HEK293T (cell line): ENCODE measurements around the gene SNAI3.

Experiments
- CTCF ChIA-PET: fragments of 350-600 bp; formaldehyde crosslinking; extraction: SDS; loops from one replicate; lab custom pipeline; 2021; ENCODE audit warnings: antibody characterized with exemption, inconsistent platforms; lab: Yijun Ruan, JAX
- POLR2A ChIA-PET: fragments of 350-600 bp; formaldehyde crosslinking; extraction: SDS; loops from one replicate; lab custom pipeline; 2020; ENCODE audit warnings: antibody characterized with exemption, inconsistent platforms; lab: Yijun Ruan, JAX
- DNase-seq: peaks from one replicate; pipeline ENCODE4 v3.0.0; 2012; ENCODE audit warnings: mixed read lengths; ENCODE audit errors: extremely low spot score
- ARNT ChIP-seq: fragments of 450-650 bp; IDR thresholded peaks from 2 replicates; pipeline ENCODE4 v1.6.1; 2017; ENCODE audit warnings: mild to moderate bottlenecking
- BHLHE40 ChIP-seq: fragments of 450-650 bp; IDR thresholded peaks from 2 replicates; pipeline ENCODE4 v1.6.1; 2016; ENCODE audit warnings: mild to moderate bottlenecking, moderate library complexity, borderline replicate concordance
- CTBP1 ChIP-seq: fragments of 450-650 bp; IDR thresholded peaks from 2 replicates; pipeline ENCODE4 v1.6.1; 2016; ENCODE audit warnings: borderline replicate concordance
- ELF4 ChIP-seq: fragments of 450-650 bp; IDR thresholded peaks from 2 replicates; pipeline ENCODE4 v1.6.1; 2017; ENCODE audit warnings: antibody characterized with exemption
- FOXA1 ChIP-seq: fragments of 450-650 bp; IDR thresholded peaks from 2 replicates; pipeline ENCODE4 v1.6.1; 2016; ENCODE audit warnings: mild to moderate bottlenecking
- FOXK2 ChIP-seq: fragments of 450-650 bp; IDR thresholded peaks from 2 replicates; pipeline ENCODE4 v1.6.1; 2016; ENCODE audit warnings: mild to moderate bottlenecking
- FOXM1 ChIP-seq: fragments of 450-650 bp; IDR thresholded peaks from 2 replicates; pipeline ENCODE4 v1.6.1; 2017; ENCODE audit warnings: mild to moderate bottlenecking, borderline replicate concordance
- HDGF ChIP-seq: fragments of 450-650 bp; IDR thresholded peaks from 2 replicates; pipeline ENCODE4 v1.6.1; 2017; ENCODE audit warnings: antibody characterized with exemption, borderline replicate concordance
- L3MBTL2 ChIP-seq: fragments of 450-650 bp; conservative IDR thresholded peaks from 2 replicates; pipeline ENCODE4 v1.6.1; 2016; ENCODE audit warnings: mild to moderate bottlenecking
- LEF1 ChIP-seq: fragments of 450-650 bp; IDR thresholded peaks from 2 replicates; pipeline ENCODE4 v1.6.1; 2017; ENCODE audit warnings: mild to moderate bottlenecking, borderline replicate concordance
- NFRKB ChIP-seq: fragments of 450-650 bp; IDR thresholded peaks from 2 replicates; pipeline ENCODE4 v1.6.1; 2016; ENCODE audit warnings: mild to moderate bottlenecking, moderate library complexity
- SP1 ChIP-seq: fragments of 450-650 bp; IDR thresholded peaks from 2 replicates; pipeline ENCODE4 v1.6.1; 2017
- SUZ12 ChIP-seq: fragments of 450-650 bp; IDR thresholded peaks from 2 replicates; pipeline ENCODE4 v1.6.1; 2016; ENCODE audit warnings: mild to moderate bottlenecking
- TARDBP ChIP-seq: fragments of 450-650 bp; IDR thresholded peaks from 2 replicates; pipeline ENCODE4 v1.6.1; 2016
- ZNF384 ChIP-seq: fragments of 450-650 bp; IDR thresholded peaks from 2 replicates; pipeline ENCODE4 v1.6.1; 2016
- TF ChIP-seq, protein P1 (sequence below): fragments of 450-650 bp; IDR thresholded peaks from 2 replicates; pipeline ENCODE4 v1.6.1; 2016

Gene SNAI3

DNA sequence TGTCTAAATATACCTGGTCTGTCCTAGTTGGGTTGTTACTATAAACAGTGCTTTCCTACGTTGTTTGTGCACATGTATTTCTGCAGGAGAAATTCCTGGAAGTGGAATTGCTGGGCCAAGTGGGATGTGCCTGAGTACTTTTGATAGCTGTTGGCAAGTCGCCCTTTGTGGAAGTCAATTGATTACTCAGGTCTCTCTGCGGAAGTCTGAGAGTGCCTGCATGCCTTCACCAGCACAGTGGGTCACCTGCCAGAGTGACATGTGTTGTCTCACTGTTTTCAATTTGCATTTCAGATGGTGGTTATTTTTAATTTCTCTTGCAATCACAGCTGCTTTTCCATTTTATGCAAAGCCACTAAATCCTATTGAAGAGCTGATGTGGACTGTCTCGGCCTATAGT, 21.2 kb downstream of the SNAI3 start:
- CTCF ChIA-PET, result no interaction called here
- TF ChIP-seq CTBP1 (no peak), SUZ12 (no peak), FOXA1 (no peak), HDGF (no peak), ARNT (no peak), SP1 (no peak), BHLHE40 (no peak)
- TF ChIP-seq, protein P1, sequence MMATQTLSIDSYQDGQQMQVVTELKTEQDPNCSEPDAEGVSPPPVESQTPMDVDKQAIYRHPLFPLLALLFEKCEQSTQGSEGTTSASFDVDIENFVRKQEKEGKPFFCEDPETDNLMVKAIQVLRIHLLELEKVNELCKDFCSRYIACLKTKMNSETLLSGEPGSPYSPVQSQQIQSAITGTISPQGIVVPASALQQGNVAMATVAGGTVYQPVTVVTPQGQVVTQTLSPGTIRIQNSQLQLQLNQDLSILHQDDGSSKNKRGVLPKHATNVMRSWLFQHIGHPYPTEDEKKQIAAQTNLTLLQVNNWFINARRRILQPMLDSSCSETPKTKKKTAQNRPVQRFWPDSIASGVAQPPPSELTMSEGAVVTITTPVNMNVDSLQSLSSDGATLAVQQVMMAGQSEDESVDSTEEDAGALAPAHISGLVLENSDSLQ, result no peak
- no peak for DNase-seq
- POLR2A ChIA-PET, result no interaction called here

DNA sequence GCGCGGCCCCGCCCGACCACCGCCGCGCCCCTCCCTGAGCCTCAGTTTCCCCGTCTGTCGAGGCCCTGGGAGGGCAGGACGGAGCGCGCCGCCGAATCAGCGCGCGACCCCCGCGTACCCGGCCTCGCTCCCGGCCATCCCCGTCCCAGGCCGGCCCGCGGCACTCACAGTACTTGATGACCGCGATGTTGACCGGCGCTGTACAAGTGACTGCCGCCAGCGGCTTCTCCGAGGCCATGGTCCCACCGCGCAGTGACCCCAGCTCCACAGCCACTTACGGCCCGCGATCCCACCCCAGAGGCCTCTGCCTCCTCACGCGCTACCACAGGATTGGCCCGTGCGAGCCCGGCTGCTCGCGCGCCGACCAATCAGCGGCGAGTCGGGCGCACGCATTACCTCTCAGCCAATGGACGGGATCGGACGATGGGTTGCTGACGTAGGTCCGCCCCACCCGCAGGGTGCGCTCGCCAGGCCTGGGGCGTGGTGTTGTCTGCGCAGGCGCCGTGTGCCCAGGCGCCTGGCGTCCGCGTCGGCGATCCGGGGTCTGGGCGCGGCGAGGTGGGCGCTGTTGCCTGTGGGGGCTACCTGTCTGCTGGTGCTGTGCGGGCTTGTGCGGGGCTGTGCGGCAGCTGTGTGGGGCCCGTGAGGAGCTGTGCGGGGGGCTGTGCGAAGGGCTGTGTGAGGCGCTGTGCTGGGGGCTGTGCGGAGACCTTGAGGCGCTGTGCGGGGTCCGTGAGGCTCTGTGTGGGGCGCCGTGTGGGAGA, 23.3 kb downstream of the SNAI3 start, which contains the start of gene MVD:
Gene MVD, minus strand, starts transcription at position 249 of the 764 bp plus-strand sequence. Its CDS starts 11 bp downstream, at position 238.
- ChIA-PET POLR2A (interaction anchor here (0.6 to 2.8 kb wide), 9 partner anchors 8 to 115 kb away, joined by 3 to 15 read pairs (median 3); partner anchors contain the start of gene ZC3H18), CTCF (interaction anchor here (1.0 kb wide), 1 partner anchor 22 kb away, joined by 3 read pairs; no protein-coding TSS in a partner anchor)
- peak; percentile 99 for DNase-seq
- TF ChIP-seq FOXM1 (no peak), L3MBTL2 (peak; percentile 58), ZNF384 (no peak), LEF1 (no peak), NFRKB (no peak)

DNA sequence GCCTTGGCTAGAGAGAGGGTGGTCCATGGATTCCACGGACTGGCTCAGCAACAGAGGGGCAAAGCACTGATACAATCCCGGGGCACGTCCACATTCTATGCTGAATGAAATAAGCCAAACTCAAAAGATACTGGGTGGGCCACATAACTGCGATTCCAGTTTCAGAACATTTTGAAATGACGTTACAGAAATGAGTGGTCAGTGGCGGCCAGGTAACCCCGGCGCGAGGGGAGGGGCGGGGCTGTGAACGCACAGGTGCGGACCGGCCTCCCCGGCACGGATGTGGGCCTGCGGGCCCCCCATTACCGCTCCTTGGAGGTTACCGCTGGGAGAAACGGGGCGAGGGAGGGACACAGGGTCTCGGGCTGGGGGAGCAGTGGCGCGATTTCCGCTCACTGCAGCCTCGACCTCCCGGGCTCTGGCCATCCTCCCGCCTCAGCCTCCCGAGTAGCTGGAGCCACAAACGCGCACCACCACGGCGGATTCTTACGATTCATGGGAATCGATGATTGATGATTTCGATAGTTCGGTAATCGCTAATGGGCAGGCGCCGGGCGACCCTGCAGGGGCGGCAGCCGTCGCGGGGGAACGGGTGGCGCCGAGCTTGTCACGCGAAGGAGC, 24.0 kb downstream of the SNAI3 start:
- no peak for DNase-seq
- CTCF ChIA-PET, result interaction anchor here (1.0 kb wide), 1 partner anchor 23 kb away, joined by 3 read pairs; no protein-coding TSS in a partner anchor
- POLR2A ChIA-PET, result interaction anchor here (0.8 to 2.8 kb wide), 8 partner anchors 9 to 115 kb away, joined by 3 to 15 read pairs (median 3); partner anchors contain the start of gene ZC3H18
- TF ChIP-seq, protein P1, result no peak
- no peak for TF ChIP-seq ZNF384
- TF ChIP-seq BHLHE40, result no peak
- TF ChIP-seq SUZ12, result no peak
- no peak for TF ChIP-seq LEF1
- TF ChIP-seq NFRKB, result no peak
- TF ChIP-seq FOXK2, result no peak
- no peak for TF ChIP-seq FOXM1
- no peak for TF ChIP-seq ELF4
- TF ChIP-seq HDGF, result no peak
- no peak for TF ChIP-seq FOXA1
- no peak for TF ChIP-seq TARDBP
- TF ChIP-seq ARNT, result no peak
- TF ChIP-seq CTBP1, result no peak

DNA sequence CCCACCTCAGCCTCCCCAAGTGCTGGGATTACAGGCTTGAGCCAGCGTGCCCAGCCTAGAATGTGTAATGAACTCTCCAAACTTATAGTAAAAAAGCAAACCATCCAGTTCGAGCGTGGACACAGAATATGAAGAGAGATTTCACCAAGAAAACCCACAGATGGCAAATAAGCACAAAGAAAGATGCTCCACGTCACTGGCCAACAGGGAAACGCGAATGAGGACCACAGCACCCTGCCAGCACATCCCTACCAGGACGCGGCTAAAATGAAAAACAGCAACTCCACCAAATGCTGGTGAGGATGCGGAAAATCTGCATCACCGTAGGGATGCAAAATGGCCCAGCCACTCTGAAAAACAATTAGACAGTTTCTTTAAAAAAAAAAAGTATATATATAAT, 24.8 kb downstream of the SNAI3 start:
- no peak for DNase-seq
- CTCF ChIA-PET, result no interaction called here
- POLR2A ChIA-PET, result no interaction called here
- TF ChIP-seq FOXK2, result no peak

DNA sequence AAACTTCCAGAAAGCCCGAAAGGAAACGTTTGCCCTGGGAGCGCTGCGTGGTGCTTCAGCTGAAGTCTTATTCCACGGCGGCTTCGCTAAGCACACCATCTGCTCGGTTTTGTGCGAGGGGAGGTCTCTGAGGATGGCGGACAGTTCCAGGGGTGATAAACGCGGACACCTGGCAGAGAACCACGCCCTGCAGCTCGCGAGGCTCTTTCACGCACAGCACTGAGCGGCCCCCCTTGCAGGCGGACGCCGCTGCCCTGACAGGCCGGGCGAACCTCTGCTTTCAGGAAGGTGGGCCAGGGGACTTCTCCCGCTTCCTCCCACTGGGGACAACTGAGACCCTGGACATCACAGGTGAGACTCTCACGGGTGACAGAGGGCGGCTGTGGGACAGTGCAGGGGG, 27.1 kb downstream of the SNAI3 start:
- POLR2A ChIA-PET, result no interaction called here
- no peak for DNase-seq
- CTCF ChIA-PET, result no interaction called here

DNA sequence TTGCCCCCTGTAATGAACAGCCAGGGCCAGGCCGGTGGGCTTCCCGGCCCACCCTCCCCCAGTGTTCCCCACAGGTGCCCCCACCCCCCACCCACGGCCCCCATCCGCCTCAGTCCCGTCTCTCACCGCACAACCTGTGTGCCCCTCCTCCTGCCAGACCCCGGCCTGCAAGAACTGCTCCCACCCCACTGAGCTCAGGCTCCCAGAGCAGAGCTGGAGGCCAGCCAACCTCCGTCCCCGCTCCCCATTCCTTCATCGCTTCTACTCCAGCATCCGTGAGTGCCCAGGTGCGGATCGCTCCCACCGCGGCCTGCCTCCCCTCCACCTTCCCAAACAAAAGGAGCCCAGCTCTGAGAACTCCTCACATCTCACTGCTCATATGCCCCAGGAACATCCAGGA, 27.6 kb downstream of the SNAI3 start:
- ChIA-PET POLR2A (no interaction called here), CTCF (no interaction called here)
- DNase-seq, result no peak
- TF ChIP-seq BHLHE40 (no peak), NFRKB (no peak), SUZ12 (no peak), ZNF384 (no peak), FOXK2 (no peak), TARDBP (no peak), SP1 (no peak), L3MBTL2 (no peak), ELF4 (no peak), ARNT (no peak), HDGF (no peak), FOXM1 (no peak)
- TF ChIP-seq, protein P1, result no peak

More for the DNA sequence above, 27.1 kb downstream of the SNAI3 start:
- TF ChIP-seq SP1 (no peak), FOXA1 (no peak), ZNF384 (no peak)

DNA sequence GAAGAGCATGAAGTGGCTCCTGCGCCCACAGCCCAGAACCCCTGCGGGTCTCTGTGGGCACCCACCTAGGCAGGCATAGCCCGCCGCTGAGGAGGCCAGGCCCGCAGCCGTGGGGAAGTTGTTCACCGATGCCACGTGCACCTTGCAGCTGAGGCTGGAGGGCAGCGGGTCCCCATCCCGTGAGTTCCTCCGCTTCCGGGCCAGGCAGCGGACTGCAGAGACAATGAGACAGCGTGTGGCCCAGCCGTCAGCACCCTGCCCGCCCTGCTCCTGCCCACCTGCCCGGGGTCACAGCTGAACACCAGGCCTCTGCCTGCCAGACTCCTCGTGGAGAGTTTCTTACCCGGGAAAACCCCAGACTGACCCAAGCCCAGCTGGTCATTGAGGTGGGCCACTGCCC, 28.9 kb downstream of the SNAI3 start:
- ChIA-PET CTCF (no interaction called here), POLR2A (no interaction called here)
- DNase-seq, result no peak
- TF ChIP-seq SUZ12, result no peak
- TF ChIP-seq L3MBTL2, result no peak
- TF ChIP-seq LEF1, result no peak
- no peak for TF ChIP-seq FOXM1
- no peak for TF ChIP-seq ZNF384
- TF ChIP-seq HDGF, result no peak
- no peak for TF ChIP-seq CTBP1
- no peak for TF ChIP-seq SP1
- TF ChIP-seq BHLHE40, result no peak
- no peak for TF ChIP-seq NFRKB
